HepG2 (cell line): ENCODE data around the gene MARCHF11. TPM values are rescaled to one million over a fixed set of nuclear protein-coding genes. Genes with fewer than 3 reads are reported as not detected.

Source experiments
- ATAC-seq: fragments of 200-7000 bp; cut with Tn5 transposase; 3 replicates; pipeline ENCODE4 v1.9.1; 2020; ENCODE audit warnings: mild to moderate bottlenecking, moderate library complexity
- BruUV-seq: library from RNA; stranded (reverse); fragments of 400-500 nt; replicated peaks from 2 replicates; lab custom pipeline; 2021; lab: Mats Ljungman, UMichigan
- CTCF ChIA-PET: fragments of 300-600 bp; formaldehyde crosslinking; extraction: SDS; loops from one replicate; lab custom pipeline; 2021; ENCODE audit warnings: low total read pairs, inconsistent platforms, low intra/inter-chr PET ratio; lab: Yijun Ruan, JAX
- POLR2A ChIA-PET: fragments of 350-600 bp; sonication (Branson Sonifier 250); formaldehyde crosslinking; loops from one replicate; lab custom pipeline; 2020; ENCODE audit warnings: antibody characterized with exemption, inconsistent platforms; lab: Yijun Ruan, JAX
- DNase-seq: peaks from one replicate; pipeline ENCODE4 v3.0.0-alpha.2; 2015; ENCODE audit warnings: low spot score
- FAIRE-seq: peaks from 3 replicates; lab custom pipeline; 2011; peaks lifted over from hg19 to GRCh38; lab: Jason Lieb, UNC
- H2AFZ ChIP-seq: one replicate; pipeline ENCODE4 v1.6.1; 2011; ENCODE audit warnings: low read length, inconsistent platforms
- H3K27ac ChIP-seq: fragments of 300-600 bp; 3 replicates; pipeline ENCODE4 v1.8.0; 2011; ENCODE audit warnings: mixed run types, mild to moderate bottlenecking, mixed read lengths, low read length, inconsistent platforms; ENCODE audit not compliant: insufficient read depth; ENCODE audit errors: extremely low read length
- H3K27me3 ChIP-seq, 2 experiments: fragments of 200-600 bp in 1 of 2; 2 replicates in 1 of 2; 3 replicates in 1 of 2; pipeline versions ENCODE4 v1.6.0 to v1.8.0; 2011; ENCODE audit warnings: low read length in 2 of 2, mild to moderate bottlenecking in 2 of 2, moderate library complexity in 2 of 2, inconsistent platforms in 1 of 2; ENCODE audit not compliant: insufficient read depth in 2 of 2, control insufficient read depth in 1 of 2
- H3K36me3 ChIP-seq, 2 experiments: fragments of 200-600 bp in 1 of 2; replicated peaks in 1 of 2; 2 replicates in 1 of 2; 3 replicates in 1 of 2; pipeline versions ENCODE4 v1.5.1 to v1.8.0; 2011; ENCODE audit warnings: low read length in 2 of 2, inconsistent platforms in 1 of 2; ENCODE audit not compliant: insufficient read depth in 2 of 2, control insufficient read depth in 1 of 2
- H3K4me1 ChIP-seq: 2 replicates; pipeline ENCODE4 v1.5.1; 2012; ENCODE audit warnings: low read length, inconsistent platforms; ENCODE audit not compliant: insufficient read depth
- H3K4me2 ChIP-seq: 2 replicates; pipeline ENCODE4 v1.6.0; 2011; ENCODE audit warnings: low read depth, low read length, inconsistent platforms
- H3K4me3 ChIP-seq, 3 experiments: fragments of 200-600 bp in 1 of 3; sonication (generic), shearing (Covaris generic) in 1 of 3; replicated peaks in 1 of 3; 2 replicates each; pipeline ENCODE4 v1.5.1; 2011 to 2016; ENCODE audit warnings: low read length in 3 of 3, inconsistent platforms in 2 of 3, low read depth in 2 of 3, mild to moderate bottlenecking in 2 of 3, control low read depth in 1 of 3, mixed read lengths in 1 of 3; ENCODE audit not compliant: insufficient read depth in 1 of 3
- H3K79me2 ChIP-seq: one replicate; pipeline ENCODE4 v1.6.1; 2011; ENCODE audit warnings: low read length, inconsistent platforms; ENCODE audit not compliant: insufficient read depth
- H3K9ac ChIP-seq: 2 replicates; pipeline ENCODE4 v1.6.0; 2011; ENCODE audit warnings: mild to moderate bottlenecking, low read depth, low read length, inconsistent platforms; ENCODE audit not compliant: insufficient read depth
- H3K9me3 ChIP-seq: 2 replicates; pipeline ENCODE4 v1.5.1; 2012; ENCODE audit warnings: mild to moderate bottlenecking, low read length
- H4K20me1 ChIP-seq: 2 replicates; pipeline ENCODE4 v1.6.0; 2011; ENCODE audit warnings: inconsistent platforms, mild to moderate bottlenecking, low read length, moderate library complexity; ENCODE audit not compliant: insufficient read depth
- BCL6 ChIP-seq: IDR thresholded peaks from 2 replicates; pipeline ENCODE4 v1.6.1; 2016; ENCODE audit warnings: missing genetic modification reagents, missing compliant biosample characterization
- CHD2 ChIP-seq: IDR thresholded peaks from 2 replicates; pipeline ENCODE4 v1.6.1; 2011; ENCODE audit warnings: low read depth, low read length, improper control_type of control experiment
- FOSL2 ChIP-seq: sonication (generic); formaldehyde crosslinking; IDR thresholded peaks from 2 replicates; pipeline ENCODE4 v1.4.0; 2020; ENCODE audit warnings: missing genetic modification reagents
- FOXK2 ChIP-seq: fragments of 450-650 bp; IDR thresholded peaks from 2 replicates; pipeline ENCODE4 v1.6.1; 2016
- HNF1B ChIP-seq: sonication (generic); formaldehyde crosslinking; IDR thresholded peaks from 2 replicates; pipeline ENCODE4 v1.5.1; 2020; ENCODE audit warnings: mild to moderate bottlenecking, moderate library complexity, missing genetic modification reagents
- MTA1 ChIP-seq: sonication (generic); formaldehyde crosslinking; IDR thresholded peaks from 2 replicates; pipeline ENCODE4 v1.4.0; 2020; ENCODE audit warnings: missing genetic modification reagents, mild to moderate bottlenecking, borderline replicate concordance
- NKX3-1 ChIP-seq: sonication (generic); formaldehyde crosslinking; IDR thresholded peaks from 2 replicates; pipeline ENCODE4 v1.5.0; 2020; ENCODE audit warnings: missing genetic modification reagents
- POLR2A ChIP-seq, 2 experiments: IDR thresholded peaks; 2 replicates each; pipeline ENCODE4 v1.6.1; 2011; ENCODE audit warnings: low read depth in 2 of 2, low read length in 2 of 2, mild to moderate bottlenecking in 1 of 2, moderate library complexity in 1 of 2; ENCODE audit not compliant: insufficient read depth in 1 of 2
- RCOR2 ChIP-seq: IDR thresholded peaks from 2 replicates; pipeline ENCODE4 v1.6.1; 2016; ENCODE audit warnings: missing biosample characterization, missing genetic modification reagents
- SRY ChIP-seq: sonication (generic); formaldehyde crosslinking; IDR thresholded peaks from 2 replicates; pipeline ENCODE4 v1.8.0; 2022; ENCODE audit warnings: mild to moderate bottlenecking, missing genetic modification reagents
- ZBTB1 ChIP-seq: sonication (generic); formaldehyde crosslinking; IDR thresholded peaks from 2 replicates; pipeline ENCODE4 v1.4.0; 2020; ENCODE audit warnings: missing genetic modification reagents, borderline replicate concordance
- ZFP62 ChIP-seq: sonication (generic); formaldehyde crosslinking; IDR thresholded peaks from 2 replicates; pipeline ENCODE4 v1.4.0; 2020; ENCODE audit warnings: missing genetic modification reagents
- ZNF263 ChIP-seq: sonication (generic); formaldehyde crosslinking; IDR thresholded peaks from 2 replicates; pipeline ENCODE4 v1.4.0; 2020; ENCODE audit warnings: missing genetic modification reagents
- ZNF562 ChIP-seq: sonication (generic); formaldehyde crosslinking; IDR thresholded peaks from 2 replicates; pipeline ENCODE4 v1.8.0; 2022; ENCODE audit warnings: missing genetic modification reagents, borderline replicate concordance
- ZNF598 ChIP-seq: sonication (generic); formaldehyde crosslinking; IDR thresholded peaks from 2 replicates; pipeline ENCODE4 v1.5.1; 2020; ENCODE audit warnings: mild to moderate bottlenecking, missing genetic modification reagents, borderline replicate concordance
- WGBS: methylation state at CpG from one replicate; pipeline ENCODE4 v1.1.6; 2017; ENCODE audit warnings: low lambda C conversion rate; 5-methylcytosine and 5-hydroxymethylcytosine counted together
- in situ Hi-C: cut with HindIII; loops from 2 replicates; pipeline ENCODE4 v1.10.0; 2017; ENCODE audit warnings: low pct_unique_long_range_greater_than_20kb; ENCODE audit not compliant: extremely low pct_ligation_motif_present
- intact Hi-C: fragments of 100-400 bp; cut with micrococcal nuclease; formaldehyde crosslinking; loops from one replicate; pipeline ENCODE4 v1.10.0; 2022; ENCODE audit not compliant: unreplicated experiment
- polyA plus RNA-seq, 8 experiments: library from polyadenylated mRNA; depleted of rRNA in 3 of 8; stranded (reverse) in 7 of 8; unstranded in 1 of 8; fragments of >200 nt; fragmentation: Illumina TruSeq in 4 of 8; extraction: Trizol in 4 of 8; gene quantifications; 2 replicates each; pipeline versions ENCODE4 v1.2.1 to v1.2.3, GENCODE V29; 2011 to 2016; ENCODE audit warnings: low read depth in 4 of 8, missing spikeins in 1 of 8, mixed read lengths in 1 of 8; ENCODE audit not compliant: insufficient read depth in 1 of 8
- total RNA-seq, 5 experiments: library from RNA; depleted of rRNA; stranded (reverse); fragments of >200 nt; fragmentation: Illumina TruSeq; extraction: Trizol; gene quantifications; 2 replicates each; pipeline ENCODE4 v1.2.3, GENCODE V29; 2016; ENCODE audit warnings: low read depth in 1 of 5

MARCHF11 gene
- total and polyA plus RNA-seq, 2 of the 13 experiments (the other 11 are each of a cell fraction or from before 2014, with no cell fraction given): not detected

- CTCF ChIA-PET: no interaction called here
- Histone ChIP-seq H3K79me2 (no peaks in the 10 kb centered on the region), H3K27me3 (no peaks in the 10 kb centered on the region), H3K4me3 (no peak overlapping the region), H2AFZ (no peak overlapping the region), H3K36me3 (no peaks in the 10 kb centered on the region), H3K4me1 (no peaks in the 10 kb centered on the region), H3K27ac (no peak overlapping the region), H3K4me2 (no peak overlapping the region), H4K20me1 (no peaks in the 10 kb centered on the region), H3K9me3 (peaks cover 21% of the 10 kb centered on the region; the same call in 1 of the 2 replicates), H3K9ac (no peak overlapping the region)
- BruUV-seq: no TSS peak
- in situ Hi-C loops: no loop called here
- TF ChIP-seq ZNF263 (CRISPR knock-in tag) (no peak), FOSL2 (CRISPR knock-in tag) (no peak), NKX3-1 (CRISPR knock-in tag) (no peak), ZBTB1 (CRISPR knock-in tag) (no peak), ZFP62 (no peak), MTA1 (CRISPR knock-in tag) (no peak), ZNF562 (CRISPR knock-in tag) (no peak), ZNF598 (CRISPR knock-in tag) (no peak), FOXK2 (no peak), CHD2 (no peak), BCL6 (CRISPR knock-in tag) (no peak), POLR2A (IDR thresholded peaks at IDR 0.05; ENCODE audit: insufficient read depth in 1 of 2, low read depth in 2 of 2, low read length in 2 of 2) (no peak), SRY (CRISPR knock-in tag) (no peak), HNF1B (CRISPR knock-in tag) (no peak), RCOR2 (CRISPR knock-in tag) (no peak)
- FAIRE-seq: no peak
- WGBS: 0% methylated on average over 1 of the region's 1 CpG
- no peak for DNase-seq
- no peak for ATAC-seq
- POLR2A ChIA-PET: no interaction called here
- intact Hi-C loops: no loop called here
Measured at GRCh38 chr5:16135003-16135402, 44.6 kb downstream of the MARCHF11 start.
